SK-N-SH (cell line): ENCODE data around the gene PGF.

Experiments
- EZH2phosphoT487 ChIP-seq: fragments of 200-600 bp; sonication (generic); IDR thresholded peaks from 2 replicates; pipeline ENCODE4 v1.6.1; 2017; ENCODE audit warnings: low read depth, mixed run types, mild to moderate bottlenecking, antibody characterized with exemption, moderate library complexity, borderline replicate concordance
- POLR2AphosphoS5 ChIP-seq: IDR thresholded peaks from 2 replicates; pipeline ENCODE4 v1.6.1; 2012; ENCODE audit warnings: low read depth, low read length
- RXRA ChIP-seq: IDR thresholded peaks from 2 replicates; pipeline ENCODE4 v1.4.0; 2012; ENCODE audit warnings: low read depth, mild to moderate bottlenecking, borderline replicate concordance
- SMC3 ChIP-seq: IDR thresholded peaks from 2 replicates; pipeline ENCODE4 v1.6.1; 2012; ENCODE audit warnings: low read depth, low read length, improper control_type of control experiment
- TF ChIP-seq, protein P1 (sequence below): fragments of 200-600 bp; sonication (generic); IDR thresholded peaks from 2 replicates; pipeline ENCODE4 v1.6.1; 2017; ENCODE audit warnings: antibody characterized with exemption, mild to moderate bottlenecking, moderate library complexity

DNA sequence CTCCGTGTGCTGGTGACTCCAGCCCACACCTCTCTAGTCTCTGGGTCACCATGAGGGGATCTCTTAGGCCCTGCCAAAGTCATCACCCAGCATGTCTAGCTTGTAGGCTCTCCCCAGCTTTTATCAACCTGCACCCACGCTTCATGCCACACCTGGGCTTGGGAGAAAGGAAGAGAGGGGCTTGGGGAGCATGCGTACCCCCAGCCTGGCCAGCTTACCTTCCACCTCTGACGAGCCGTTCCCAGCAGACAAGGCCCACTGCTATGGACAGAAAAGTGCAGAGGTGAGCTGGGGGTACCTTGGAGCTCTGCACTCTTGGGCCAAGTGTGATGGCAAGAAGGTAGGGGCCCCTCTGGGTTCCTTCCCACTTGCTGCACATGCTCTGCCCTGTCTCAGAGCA, 1.7 kb downstream of the PGF start:
- TF ChIP-seq, protein P1, sequence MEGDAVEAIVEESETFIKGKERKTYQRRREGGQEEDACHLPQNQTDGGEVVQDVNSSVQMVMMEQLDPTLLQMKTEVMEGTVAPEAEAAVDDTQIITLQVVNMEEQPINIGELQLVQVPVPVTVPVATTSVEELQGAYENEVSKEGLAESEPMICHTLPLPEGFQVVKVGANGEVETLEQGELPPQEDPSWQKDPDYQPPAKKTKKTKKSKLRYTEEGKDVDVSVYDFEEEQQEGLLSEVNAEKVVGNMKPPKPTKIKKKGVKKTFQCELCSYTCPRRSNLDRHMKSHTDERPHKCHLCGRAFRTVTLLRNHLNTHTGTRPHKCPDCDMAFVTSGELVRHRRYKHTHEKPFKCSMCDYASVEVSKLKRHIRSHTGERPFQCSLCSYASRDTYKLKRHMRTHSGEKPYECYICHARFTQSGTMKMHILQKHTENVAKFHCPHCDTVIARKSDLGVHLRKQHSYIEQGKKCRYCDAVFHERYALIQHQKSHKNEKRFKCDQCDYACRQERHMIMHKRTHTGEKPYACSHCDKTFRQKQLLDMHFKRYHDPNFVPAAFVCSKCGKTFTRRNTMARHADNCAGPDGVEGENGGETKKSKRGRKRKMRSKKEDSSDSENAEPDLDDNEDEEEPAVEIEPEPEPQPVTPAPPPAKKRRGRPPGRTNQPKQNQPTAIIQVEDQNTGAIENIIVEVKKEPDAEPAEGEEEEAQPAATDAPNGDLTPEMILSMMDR: no peak
- TF ChIP-seq RXRA: no peak
- TF ChIP-seq SMC3: no peak
- no peak for TF ChIP-seq EZH2phosphoT487
- no peak for TF ChIP-seq POLR2AphosphoS5
